ENCODE data around the gene ANKDD1B. TPM values are rescaled to one million over a fixed set of nuclear protein-coding genes. Genes with fewer than 3 reads are reported as not detected.

ANKDD1B gene
- total RNA-seq, 2 donors from 2014 or later: 1.9 to 2.7 TPM

GRCh38 chr5:75668977-75669689 lies 57.9 kb downstream of the ANKDD1B start:
- intact Hi-C loops (cut with DNase I): no loop called here
- H3K4me3 ChIP-seq: no peak overlapping the region
- no peaks in the 10 kb centered on the region for H3K9me3 ChIP-seq
- H3K36me3 ChIP-seq: no peaks in the 10 kb centered on the region
- TF ChIP-seq, protein P1, sequence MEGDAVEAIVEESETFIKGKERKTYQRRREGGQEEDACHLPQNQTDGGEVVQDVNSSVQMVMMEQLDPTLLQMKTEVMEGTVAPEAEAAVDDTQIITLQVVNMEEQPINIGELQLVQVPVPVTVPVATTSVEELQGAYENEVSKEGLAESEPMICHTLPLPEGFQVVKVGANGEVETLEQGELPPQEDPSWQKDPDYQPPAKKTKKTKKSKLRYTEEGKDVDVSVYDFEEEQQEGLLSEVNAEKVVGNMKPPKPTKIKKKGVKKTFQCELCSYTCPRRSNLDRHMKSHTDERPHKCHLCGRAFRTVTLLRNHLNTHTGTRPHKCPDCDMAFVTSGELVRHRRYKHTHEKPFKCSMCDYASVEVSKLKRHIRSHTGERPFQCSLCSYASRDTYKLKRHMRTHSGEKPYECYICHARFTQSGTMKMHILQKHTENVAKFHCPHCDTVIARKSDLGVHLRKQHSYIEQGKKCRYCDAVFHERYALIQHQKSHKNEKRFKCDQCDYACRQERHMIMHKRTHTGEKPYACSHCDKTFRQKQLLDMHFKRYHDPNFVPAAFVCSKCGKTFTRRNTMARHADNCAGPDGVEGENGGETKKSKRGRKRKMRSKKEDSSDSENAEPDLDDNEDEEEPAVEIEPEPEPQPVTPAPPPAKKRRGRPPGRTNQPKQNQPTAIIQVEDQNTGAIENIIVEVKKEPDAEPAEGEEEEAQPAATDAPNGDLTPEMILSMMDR (IDR thresholded peaks at IDR 0.05): no peak
- TF ChIP-seq POLR2AphosphoS5 (IDR thresholded peaks at IDR 0.05) (no peak), POLR2A (IDR thresholded peaks at IDR 0.05) (no peak)
- no peak for DNase-seq (ENCODE audit: low spot score)
- 46% methylated on average over 10 of the region's 10 CpGs for WGBS
- no peaks in the 10 kb centered on the region for H3K27me3 ChIP-seq (replicated peaks; ENCODE audit: insufficient read depth)
- no peak overlapping the region for H3K27ac ChIP-seq
- no peaks in the 10 kb centered on the region for H3K4me1 ChIP-seq (replicated peaks)

GRCh38 chr5:75670577-75670976 lies 59.3 kb downstream of the ANKDD1B start:
- Histone ChIP-seq H3K9me3 (no peaks in the 10 kb centered on the region), H3K4me1 (replicated peaks) (no peaks in the 10 kb centered on the region), H3K27me3 (replicated peaks; ENCODE audit: insufficient read depth) (no peaks in the 10 kb centered on the region), H3K4me3 (no peak overlapping the region), H3K27ac (no peak overlapping the region), H3K36me3 (no peaks in the 10 kb centered on the region)
- intact Hi-C loops (cut with DNase I): no loop called here
- TF ChIP-seq POLR2AphosphoS5 (IDR thresholded peaks at IDR 0.05): no peak
- TF ChIP-seq POLR2A (IDR thresholded peaks at IDR 0.05): no peak
- TF ChIP-seq, protein P1 (IDR thresholded peaks at IDR 0.05): no peak
- DNase-seq (ENCODE audit: low spot score): no peak
- 82% methylated on average over 3 of the region's 3 CpGs for WGBS

- TF ChIP-seq POLR2A (IDR thresholded peaks at IDR 0.05) (no peak), POLR2AphosphoS5 (IDR thresholded peaks at IDR 0.05) (no peak)
- TF ChIP-seq, protein P1 (IDR thresholded peaks at IDR 0.05): no peak
- Histone ChIP-seq H3K27ac (no peak overlapping the region), H3K4me3 (no peak overlapping the region), H3K4me1 (replicated peaks) (no peaks in the 10 kb centered on the region), H3K27me3 (replicated peaks; ENCODE audit: insufficient read depth) (no peaks in the 10 kb centered on the region), H3K36me3 (no peaks in the 10 kb centered on the region), H3K9me3 (no peaks in the 10 kb centered on the region)
- WGBS: 48% methylated on average over 2 of the region's 2 CpGs
- no peak for DNase-seq (ENCODE audit: low spot score)
- intact Hi-C loops (cut with DNase I): no loop called here
Observed at GRCh38 chr5:75671506-75671905, 60.3 kb downstream of the ANKDD1B start.

DNA sequence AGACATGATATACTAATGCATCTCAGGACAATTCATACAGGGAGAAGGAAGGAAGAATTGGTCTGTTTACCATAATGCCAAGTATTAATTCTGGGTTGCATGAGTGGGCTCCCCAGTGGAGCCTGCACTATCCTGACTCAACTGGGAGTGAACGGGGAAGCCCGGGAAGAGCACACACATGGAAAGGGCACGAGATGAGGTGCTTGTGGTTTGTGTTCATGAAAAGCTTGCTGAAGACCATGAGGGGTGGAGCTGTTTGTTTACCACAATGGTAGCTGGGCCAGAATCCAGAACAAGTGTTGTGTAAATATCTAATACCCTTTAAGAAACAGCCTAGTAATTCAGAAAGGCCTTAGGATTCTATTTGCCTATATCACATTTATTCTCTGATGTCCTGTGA lies 61.4 kb downstream of the ANKDD1B start:
- Histone ChIP-seq H3K27me3 (replicated peaks; ENCODE audit: insufficient read depth) (no peaks in the 10 kb centered on the region), H3K27ac (no peak overlapping the region), H3K4me1 (replicated peaks) (no peaks in the 10 kb centered on the region), H3K4me3 (no peak overlapping the region), H3K36me3 (no peaks in the 10 kb centered on the region), H3K9me3 (no peaks in the 10 kb centered on the region)
- no peak for DNase-seq (ENCODE audit: low spot score)
- 90% methylated on average over 3 of the region's 3 CpGs for WGBS
- intact Hi-C loops (cut with DNase I): no loop called here
- no peak for TF ChIP-seq POLR2AphosphoS5 (IDR thresholded peaks at IDR 0.05)
- TF ChIP-seq, protein P1 (IDR thresholded peaks at IDR 0.05): no peak
- TF ChIP-seq POLR2A (IDR thresholded peaks at IDR 0.05): no peak

GRCh38 chr5:75675783-75676182 lies 64.5 kb downstream of the ANKDD1B start:
- Histone ChIP-seq H3K27ac (no peak overlapping the region), H3K9me3 (no peaks in the 10 kb centered on the region), H3K27me3 (replicated peaks; ENCODE audit: insufficient read depth) (no peaks in the 10 kb centered on the region), H3K4me1 (replicated peaks) (no peaks in the 10 kb centered on the region), H3K36me3 (no peaks in the 10 kb centered on the region), H3K4me3 (no peak overlapping the region)
- intact Hi-C loops (cut with DNase I): no loop called here
- WGBS: 93% methylated on average over 1 of the region's 1 CpG
- TF ChIP-seq, protein P1 (IDR thresholded peaks at IDR 0.05): no peak
- TF ChIP-seq POLR2AphosphoS5 (IDR thresholded peaks at IDR 0.05): no peak
- no peak for TF ChIP-seq POLR2A (IDR thresholded peaks at IDR 0.05)
- DNase-seq (ENCODE audit: low spot score): no peak

Data from prostate gland (tissue), 2 donors.